NCI-H524 (cell line): ENCODE data around the gene PLA2G12A.
A peak's percentile ranks its signal among the peaks of the same experiment; 100 is the strongest.
"Not testable (repeated sequence)": the region's sequence is repeated elsewhere in the genome, so short reads cannot be mapped to it uniquely, and the experiment has no call there.

Source experiments
- DNase-seq, 2 experiments: peaks; one replicate each; lab custom pipeline; 2025; lab: John Stamatoyannopoulos, UW

The PLA2G12A gene

GRCh38 chr4:109728385-109728784 lies 1.5 kb downstream of the PLA2G12A start:
- peak in 1 of 2 experiments; percentile 14 for DNase-seq

GRCh38 chr4:109723110-109723509 lies 6.8 kb downstream of the PLA2G12A start:
- no peak for DNase-seq

- no peak for DNase-seq
Observed at GRCh38 chr4:109722357-109722756, 7.5 kb downstream of the PLA2G12A start.

- DNase-seq, result no peak
Observed at GRCh38 chr4:109721033-109721432, 8.8 kb downstream of the PLA2G12A start.

- no peak for DNase-seq
Observed at GRCh38 chr4:109719604-109720003, 10.3 kb downstream of the PLA2G12A start.

GRCh38 chr4:109718759-109719158 lies 11.1 kb downstream of the PLA2G12A start:
- DNase-seq, result no peak

GRCh38 chr4:109713500-109713899 lies 16.4 kb downstream of the PLA2G12A start:
- DNase-seq, result no peak

GRCh38 chr4:109708990-109709389 lies 20.9 kb downstream of the PLA2G12A start:
- no peak for DNase-seq

- DNase-seq, result no peak
Observed at GRCh38 chr4:109708435-109708834, 21.4 kb downstream of the PLA2G12A start.

GRCh38 chr4:109703664-109704361 lies 26.1 kb downstream of the PLA2G12A start:
- DNase-seq, result peak in 1 of 2 experiments; percentile 27

- DNase-seq, result peak; percentile 43 to 44
Observed at GRCh38 chr4:109702950-109703663, 26.8 kb downstream of the PLA2G12A start, which contains the start of gene CASP6. Gene CASP6 (minus strand): TSS chr4:109703445. CDS start chr4:109703395, 50 bp downstream.

GRCh38 chr4:109701566-109702410 lies 28.1 kb downstream of the PLA2G12A start:
- no peak for DNase-seq

- DNase-seq, result no peak
Observed at GRCh38 chr4:109699553-109700225, 30.2 kb downstream of the PLA2G12A start.

GRCh38 chr4:109698656-109699055 lies 31.2 kb downstream of the PLA2G12A start:
- DNase-seq, result no peak

- DNase-seq, result no peak
Observed at GRCh38 chr4:109691411-109691920, 38.4 kb downstream of the PLA2G12A start.

GRCh38 chr4:109690690-109691410 lies 39.0 kb downstream of the PLA2G12A start:
- DNase-seq, result no peak

GRCh38 chr4:109684727-109685126 lies 45.1 kb downstream of the PLA2G12A start:
- DNase-seq, result no peak

- no peak for DNase-seq
Observed at GRCh38 chr4:109683621-109684253, 46.1 kb downstream of the PLA2G12A start.

GRCh38 chr4:109682875-109683274 lies 47.0 kb downstream of the PLA2G12A start:
- DNase-seq, result no peak

GRCh38 chr4:109678925-109679324 lies 50.9 kb downstream of the PLA2G12A start:
- not testable (repeated sequence) for DNase-seq
